Stimulated activated CD4-positive, alpha-beta T cell treated with anti-CD3 and anti-CD28 coated beads, Interleukin-12 subunit alpha, Interleukin-12 subunit beta, amount 100 ng/mL, for 4 hours (primary cell): Measurements from ENCODE around the gene MYBPC3.

Experiments used
- DNase-seq: peaks from one replicate; pipeline ENCODE4 v3.0.0-alpha.2; 2020

The MYBPC3 gene

DNA sequence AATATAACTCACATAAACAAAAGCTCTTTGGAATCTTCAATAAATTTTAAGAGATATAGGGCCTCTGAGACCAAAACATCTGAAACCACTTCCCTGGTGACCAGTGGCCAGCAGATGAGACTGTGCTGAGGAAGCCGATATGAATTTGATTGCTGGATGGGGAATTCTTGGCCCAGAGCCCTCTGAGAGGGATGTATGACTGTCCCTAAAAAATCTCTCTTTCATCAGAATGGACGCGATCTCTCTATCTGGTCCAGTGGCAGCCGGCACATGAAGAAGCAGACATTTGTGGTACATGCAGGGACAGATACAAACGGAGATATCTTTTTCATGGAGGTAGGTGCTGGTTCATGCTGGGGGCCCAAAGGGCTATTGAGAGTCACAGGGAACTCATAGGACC lies 37.5 kb downstream of the MYBPC3 start:
- DNase-seq, result no peak

- no peak for DNase-seq
Measured at GRCh38 chr11:47308050-47308823, 44.3 kb downstream of the MYBPC3 start.

GRCh38 chr11:47306484-47306844 lies 46.0 kb downstream of the MYBPC3 start:
- no peak for DNase-seq

DNA sequence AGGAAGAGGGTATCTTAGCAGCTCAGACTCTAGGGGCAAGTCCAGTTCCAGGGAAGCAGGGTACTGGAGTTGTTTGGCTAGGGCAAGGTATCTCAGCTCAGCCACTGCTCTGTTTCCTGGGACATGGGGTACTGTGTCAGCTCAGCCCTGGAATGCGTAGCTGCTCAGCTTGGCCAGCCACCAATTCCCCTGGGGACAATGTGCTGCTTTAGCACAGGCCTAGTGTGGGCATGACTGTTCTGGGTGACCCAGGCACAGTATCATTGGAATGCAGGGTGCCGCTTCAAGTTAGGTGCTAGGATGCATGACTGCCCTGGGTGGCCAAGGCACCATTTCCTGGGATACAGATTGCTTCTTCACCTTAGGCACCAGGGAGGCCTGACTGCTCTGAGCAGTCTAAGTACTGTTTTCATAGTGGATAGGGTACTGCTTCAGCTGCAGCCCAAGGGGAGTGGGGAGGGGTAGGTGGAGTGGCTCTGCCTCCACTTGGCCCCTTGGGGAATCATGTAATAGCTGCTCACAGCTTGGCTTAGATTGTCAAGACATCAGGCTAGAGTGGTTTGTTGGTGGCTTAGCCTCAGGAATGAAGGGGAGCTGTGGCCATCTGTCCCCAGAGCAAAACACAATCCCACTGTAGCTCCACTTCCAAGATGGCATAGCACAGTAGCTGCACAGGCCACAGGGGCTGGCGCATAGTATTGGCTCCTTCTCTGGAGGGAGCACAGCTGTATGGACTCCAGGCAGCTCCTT lies 46.6 kb downstream of the MYBPC3 start:
- no peak for DNase-seq

GRCh38 chr11:47302853-47303252 lies 49.6 kb downstream of the MYBPC3 start:
- no peak for DNase-seq

GRCh38 chr11:47299078-47299477 lies 53.4 kb downstream of the MYBPC3 start:
- DNase-seq, result no peak

DNA sequence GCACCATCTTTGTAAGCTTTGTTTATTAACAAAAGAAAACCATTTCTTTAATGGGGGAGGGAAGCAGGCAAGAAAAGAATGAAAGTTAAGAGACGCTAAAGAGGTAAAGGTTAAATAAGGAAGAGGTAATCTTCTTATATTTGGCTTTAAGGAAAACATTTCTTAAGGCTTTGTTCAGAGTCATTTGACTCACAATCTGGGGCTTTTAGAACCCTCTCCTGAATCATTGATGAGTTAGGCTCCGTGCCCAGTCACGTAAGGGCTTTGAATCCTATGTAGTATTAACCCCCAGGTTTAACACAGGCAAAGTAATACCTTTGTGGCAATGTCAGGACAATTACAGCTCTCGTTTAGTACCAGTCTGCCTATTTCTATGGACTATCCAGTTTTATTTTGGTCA lies 56.5 kb downstream of the MYBPC3 start:
- no peak for DNase-seq

DNA sequence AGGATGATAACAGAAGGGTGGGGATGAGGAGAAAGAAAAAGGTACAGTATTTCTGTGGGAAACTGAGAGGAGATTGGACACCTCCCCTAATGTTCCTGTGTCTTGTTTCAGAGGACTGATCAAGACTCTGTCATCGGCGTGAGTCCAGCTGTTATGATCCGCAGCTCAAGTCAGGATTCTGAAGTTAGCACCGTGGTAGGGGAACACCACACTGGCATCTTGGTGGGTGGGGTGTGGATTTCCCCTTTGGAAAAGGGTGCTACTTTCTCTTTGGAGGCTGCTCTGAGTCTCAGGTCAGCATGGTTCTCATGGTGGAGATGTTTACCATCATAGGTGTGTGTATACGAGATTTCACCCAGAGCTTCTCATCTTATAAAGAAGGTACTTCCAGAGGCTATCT lies 57.1 kb downstream of the MYBPC3 start:
- no peak for DNase-seq

DNA sequence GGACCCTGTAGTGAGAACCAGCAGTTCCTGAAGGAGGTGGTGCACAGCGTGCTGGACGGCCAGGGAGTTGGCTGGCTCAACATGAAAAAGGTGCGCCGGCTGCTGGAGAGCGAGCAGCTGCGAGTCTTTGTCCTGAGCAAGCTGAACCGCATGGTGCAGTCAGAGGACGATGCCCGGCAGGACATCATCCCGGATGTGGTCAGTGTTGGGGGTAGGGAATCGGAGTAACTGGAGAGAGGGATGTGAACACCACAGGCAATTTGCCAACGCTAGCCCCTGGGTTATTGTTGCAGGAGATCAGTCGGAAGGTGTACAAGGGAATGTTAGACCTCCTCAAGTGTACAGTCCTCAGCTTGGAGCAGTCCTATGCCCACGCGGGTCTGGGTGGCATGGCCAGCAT lies 62.6 kb downstream of the MYBPC3 start:
- no peak for DNase-seq

- no peak for DNase-seq
Measured at GRCh38 chr11:47288066-47288465, 64.4 kb downstream of the MYBPC3 start.

DNA sequence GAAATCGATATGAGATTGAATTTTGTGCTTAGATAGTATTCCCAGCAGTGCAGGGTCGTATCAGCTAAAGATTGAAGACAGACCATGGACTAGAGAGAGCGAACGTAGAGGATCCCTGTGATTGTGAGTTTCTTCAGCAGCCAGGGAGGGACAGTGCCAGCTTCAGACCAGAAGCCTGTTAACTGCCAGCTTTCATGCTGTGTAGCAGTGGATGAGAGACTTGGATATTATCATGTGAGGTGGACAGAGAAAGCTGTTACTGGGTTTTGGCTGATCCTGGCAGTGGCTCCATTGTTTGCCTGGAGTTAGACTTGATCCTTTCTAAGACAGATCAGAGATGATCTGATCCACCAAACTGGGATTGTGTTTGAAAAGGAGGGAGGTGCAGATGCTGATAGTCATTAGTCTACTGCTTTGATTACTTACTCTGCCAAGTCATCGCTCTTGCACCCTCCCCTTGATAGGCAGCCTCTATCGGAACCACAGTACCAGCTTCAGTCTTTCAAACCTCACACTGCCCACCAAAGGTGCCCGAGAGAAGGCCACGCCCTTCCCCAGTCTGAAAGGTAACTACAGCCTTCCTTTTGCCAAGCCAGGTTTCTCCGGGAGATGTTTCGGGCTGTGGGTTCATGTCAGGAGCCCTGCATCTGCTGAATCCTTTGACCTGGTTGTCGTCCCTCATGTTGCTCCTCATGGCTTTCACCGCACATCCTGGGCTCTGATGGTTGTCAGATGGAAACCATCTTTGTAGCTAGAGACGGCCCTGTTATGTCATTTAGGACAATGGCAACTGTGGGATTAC lies 66.3 kb downstream of the MYBPC3 start:
- DNase-seq, result no peak

DNA sequence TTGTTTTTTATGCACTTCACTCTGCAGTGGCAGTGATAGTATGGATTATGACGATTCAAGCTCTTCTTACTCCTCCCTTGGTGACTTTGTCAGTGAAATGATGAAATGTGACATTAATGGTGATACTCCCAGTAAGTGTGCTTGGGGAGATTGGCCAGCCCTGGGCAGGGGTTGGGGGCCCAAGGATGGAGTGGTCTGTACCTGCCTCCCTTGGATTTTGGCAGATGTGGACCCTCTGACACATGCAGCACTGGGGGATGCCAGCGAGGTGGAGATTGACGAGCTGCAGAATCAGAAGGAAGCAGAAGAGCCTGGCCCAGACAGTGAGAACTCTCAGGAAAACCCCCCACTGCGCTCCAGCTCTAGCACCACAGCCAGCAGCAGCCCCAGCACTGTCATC lies 68.4 kb downstream of the MYBPC3 start:
- no peak for DNase-seq

DNA sequence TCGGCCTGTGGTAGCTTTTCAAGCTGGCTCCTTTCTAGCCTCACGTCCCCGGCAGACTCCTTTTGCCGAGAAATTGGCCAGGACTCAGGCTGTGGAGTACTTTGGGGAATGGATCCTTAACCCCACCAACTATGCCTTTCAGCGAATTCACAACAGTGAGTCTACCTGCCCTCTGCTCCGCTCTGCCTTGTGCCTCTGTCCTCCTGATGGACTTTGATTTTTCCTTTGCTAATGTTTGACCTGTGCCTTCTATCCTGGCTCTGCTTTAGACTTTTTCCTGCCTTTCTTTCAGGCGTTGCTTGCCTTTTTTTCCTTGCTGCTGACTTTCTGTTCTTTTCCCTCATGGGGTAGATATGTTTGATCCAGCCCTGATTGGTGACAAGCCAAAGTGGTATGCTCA lies 70.0 kb downstream of the MYBPC3 start:
- no peak for DNase-seq
